CD4-positive, CD25-positive, alpha-beta regulatory T cell (primary cell): ENCODE results near the gene BIN1. TPM values are rescaled to one million over a fixed set of nuclear protein-coding genes. Genes with fewer than 3 reads are reported as not detected.
"Not testable (repeated sequence)": the region's sequence is repeated elsewhere in the genome, so short reads cannot be mapped to it uniquely, and the experiment has no call there.

Experiments
- ATAC-seq, 2 donors: fragments of 150-1000 bp; cut with Tn5 transposase; one replicate each; pipeline ENCODE4 v1.10.0; 2021; ENCODE audit warnings: low read depth in 2 of 2, moderate number of reproducible peaks in 2 of 2, moderate library complexity in 1 of 2
- DNase-seq, 3 donors: peaks; one replicate each; pipeline versions ENCODE4 v3.0.0 to v3.0.0-alpha.2; 2012 to 2022; ENCODE audit warnings: mixed read lengths in 1 of 3
- H3K27ac ChIP-seq: one replicate; pipeline ENCODE4 v1.7.0; 2013; ENCODE audit warnings: mild to moderate bottlenecking, low read length; ENCODE audit not compliant: insufficient read depth, poor library complexity, severe bottlenecking
- H3K27me3 ChIP-seq: one replicate; pipeline ENCODE4 v1.7.0; 2013; ENCODE audit warnings: low read length; ENCODE audit not compliant: control insufficient read depth, insufficient read depth
- H3K36me3 ChIP-seq: one replicate; pipeline ENCODE4 v1.7.0; 2013; ENCODE audit warnings: mild to moderate bottlenecking, low read length, moderate library complexity; ENCODE audit not compliant: control insufficient read depth, insufficient read depth
- H3K4me1 ChIP-seq: 2 replicates; pipeline ENCODE4 v1.7.0; 2013; ENCODE audit warnings: mild to moderate bottlenecking, low read length; ENCODE audit not compliant: insufficient read depth, control insufficient read depth, poor library complexity, severe bottlenecking
- H3K4me3 ChIP-seq: one replicate; pipeline ENCODE4 v1.7.0; 2013; ENCODE audit warnings: low read depth, mild to moderate bottlenecking, low read length, moderate library complexity
- H3K9me3 ChIP-seq, 2 experiments: 1 replicate in 1 of 2; 2 replicates in 1 of 2; pipeline ENCODE4 v1.7.0; 2013; ENCODE audit warnings: low read length in 2 of 2, mild to moderate bottlenecking in 1 of 2, moderate library complexity in 1 of 2; ENCODE audit not compliant: control insufficient read depth in 2 of 2
- H3K27ac Mint-ChIP-seq, 3 donors: one replicate each; pipeline ENCODE4 v1.8.0; 2020 to 2022; ENCODE audit warnings: mild to moderate bottlenecking in 3 of 3, mixed read lengths in 3 of 3, moderate library complexity in 2 of 3
- H3K27me3 Mint-ChIP-seq: one replicate; pipeline ENCODE4 v1.8.0; 2022; ENCODE audit warnings: mild to moderate bottlenecking, mixed read lengths
- H3K36me3 Mint-ChIP-seq: one replicate; pipeline ENCODE4 v1.8.0; 2020; ENCODE audit warnings: mixed read lengths
- H3K4me1 Mint-ChIP-seq, 4 donors: one replicate each; pipeline ENCODE4 v1.8.0; 2020 to 2022; ENCODE audit warnings: mixed read lengths in 4 of 4, mild to moderate bottlenecking in 1 of 4
- H3K4me3 Mint-ChIP-seq, 4 donors: one replicate each; pipeline ENCODE4 v1.8.0; 2020 to 2022; ENCODE audit warnings: mild to moderate bottlenecking in 4 of 4, mixed read lengths in 4 of 4, moderate library complexity in 3 of 4
- H3K9me3 Mint-ChIP-seq, 7 donors: one replicate each; pipeline ENCODE4 v1.8.0; 2020 to 2022; ENCODE audit warnings: mixed read lengths in 7 of 7, mild to moderate bottlenecking in 3 of 7, moderate library complexity in 2 of 7
- polyA plus RNA-seq, 4 donors: library from polyadenylated mRNA; unstranded; fragments of 300-500 nt; fragmentation: Illumina TruSeq; gene quantifications; one replicate each; pipeline ENCODE4 v1.2.3, GENCODE V29; 2021
- total RNA-seq: library from RNA; stranded (reverse); gene quantifications from one replicate; pipeline ENCODE4 v1.2.3, GENCODE V29; 2022

BIN1 gene
- total and polyA plus RNA-seq, 5 donors from 2014 or later: 131 to 228 (median 164) TPM

DNA sequence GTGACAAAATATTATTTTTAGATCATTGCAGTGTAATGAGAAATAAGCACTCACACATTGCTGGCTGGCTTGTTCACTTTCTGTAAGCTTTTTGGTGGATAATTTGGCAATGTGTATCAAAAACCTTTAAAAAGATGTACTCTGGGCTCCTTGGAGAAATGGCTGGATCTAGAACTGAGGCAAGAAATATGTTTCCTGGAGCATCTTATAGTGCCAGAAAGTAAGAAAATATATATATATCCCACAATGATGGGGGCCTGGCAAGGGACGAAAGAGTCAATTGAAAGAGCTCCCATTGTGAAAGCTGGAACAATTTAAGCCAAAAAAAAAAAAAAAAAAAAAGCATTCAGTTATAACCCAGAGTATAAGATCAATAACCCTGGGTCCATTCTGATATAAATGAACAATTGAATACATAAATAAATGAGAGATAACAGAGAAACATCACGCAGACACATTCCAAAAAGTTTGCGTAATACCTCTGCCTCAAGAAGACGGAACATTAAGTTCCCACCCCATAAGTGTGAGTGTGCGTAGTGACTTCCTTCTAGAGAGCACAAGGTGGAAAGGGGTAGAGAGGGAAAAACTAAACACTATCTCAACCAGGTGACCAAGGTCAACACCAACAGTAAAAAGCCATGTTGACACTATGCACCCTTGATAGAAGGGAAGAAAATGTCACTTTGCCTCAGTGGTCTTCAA, 77.5 kb downstream of the BIN1 start:
- Histone ChIP-seq H3K4me1 (peaks cover 11% of the 10 kb centered on the region), H3K27me3 (peaks cover 8% of the 10 kb centered on the region), H3K9me3 (no peaks in the 10 kb centered on the region), H3K4me3 (no peak overlapping the region), H3K27ac (no peak overlapping the region), H3K36me3 (no peaks in the 10 kb centered on the region)
- DNase-seq: no peak
- no peak overlapping the region for H3K4me3 Mint-ChIP-seq
- peaks cover 1 to 11% (median 10%) of the 10 kb centered on the region in 4 donors for H3K4me1 Mint-ChIP-seq
- peaks cover 31% of the 10 kb centered on the region for H3K27me3 Mint-ChIP-seq
- no peaks in the 10 kb centered on the region for H3K36me3 Mint-ChIP-seq
- peak overlapping the region in 1 of 3 donors; percentile 22 for H3K27ac Mint-ChIP-seq
- H3K9me3 Mint-ChIP-seq: peaks cover 0 to 3% (median 0%) of the 10 kb centered on the region in 7 donors
- ATAC-seq: no peak

DNA sequence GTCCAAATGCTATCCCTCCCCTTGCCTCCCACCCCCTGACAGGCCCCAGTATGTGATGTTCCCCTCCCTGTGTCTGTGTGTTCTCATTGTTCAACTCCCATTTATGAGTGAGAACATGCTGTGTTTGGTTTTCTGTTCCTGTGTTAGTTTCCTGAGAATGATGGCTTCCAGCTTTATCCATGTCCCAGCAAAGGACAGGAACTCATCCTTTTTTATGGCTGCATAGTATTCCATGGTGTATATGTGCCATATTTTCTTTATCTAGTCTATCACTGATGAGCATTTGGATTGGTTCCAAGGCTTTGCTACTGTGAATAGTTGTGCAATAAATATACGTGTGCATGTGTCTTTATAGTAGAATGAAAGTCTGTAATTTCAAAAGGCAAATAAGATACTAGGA, 78.2 kb downstream of the BIN1 start:
- not testable (repeated sequence) for H3K36me3 Mint-ChIP-seq, H3K27ac Mint-ChIP-seq, H3K4me3 ChIP-seq, H3K4me3 Mint-ChIP-seq, H3K36me3 ChIP-seq, H3K27ac ChIP-seq, H3K9me3 ChIP-seq, H3K9me3 Mint-ChIP-seq, DNase-seq, H3K27me3 ChIP-seq, ATAC-seq
- Mint-ChIP-seq H3K27me3 (peaks cover 38% of the 10 kb centered on the region), H3K4me1 (peaks cover 5 to 18% (median 11%) of the 10 kb centered on the region in 4 donors)
- peaks cover 11% of the 10 kb centered on the region for H3K4me1 ChIP-seq

DNA sequence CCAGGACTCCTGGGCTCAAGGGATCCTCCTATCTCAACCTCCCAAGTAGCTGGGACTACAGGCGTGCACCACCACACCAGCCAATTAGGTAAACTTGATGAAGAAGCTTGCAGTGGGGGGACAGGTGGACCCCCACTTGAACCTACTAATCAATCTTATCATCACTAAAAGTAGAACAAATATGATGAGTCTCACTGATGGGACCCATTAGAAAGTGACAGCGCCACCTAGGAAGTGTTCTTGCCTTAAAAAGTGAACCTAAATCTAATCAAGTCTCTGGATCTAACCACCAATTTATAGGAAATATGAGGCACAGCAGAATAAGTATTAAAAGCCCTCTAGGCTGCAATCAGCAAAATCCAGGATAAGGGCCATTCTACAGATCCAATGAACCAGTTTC, 79.2 kb downstream of the BIN1 start:
- Mint-ChIP-seq H3K27ac (no peak overlapping the region), H3K4me1 (peaks cover 5 to 18% (median 11%) of the 10 kb centered on the region in 4 donors), H3K9me3 (peaks cover 0 to 10% (median 3%) of the 10 kb centered on the region in 7 donors), H3K4me3 (no peak overlapping the region), H3K27me3 (peaks cover 46% of the 10 kb centered on the region), H3K36me3 (no peaks in the 10 kb centered on the region)
- Histone ChIP-seq H3K4me3 (no peak overlapping the region), H3K4me1 (peaks cover 11% of the 10 kb centered on the region), H3K27ac (no peak overlapping the region), H3K36me3 (no peaks in the 10 kb centered on the region), H3K27me3 (peaks cover 11% of the 10 kb centered on the region), H3K9me3 (no peaks in the 10 kb centered on the region)
- DNase-seq (no peak), ATAC-seq (no peak)

DNA sequence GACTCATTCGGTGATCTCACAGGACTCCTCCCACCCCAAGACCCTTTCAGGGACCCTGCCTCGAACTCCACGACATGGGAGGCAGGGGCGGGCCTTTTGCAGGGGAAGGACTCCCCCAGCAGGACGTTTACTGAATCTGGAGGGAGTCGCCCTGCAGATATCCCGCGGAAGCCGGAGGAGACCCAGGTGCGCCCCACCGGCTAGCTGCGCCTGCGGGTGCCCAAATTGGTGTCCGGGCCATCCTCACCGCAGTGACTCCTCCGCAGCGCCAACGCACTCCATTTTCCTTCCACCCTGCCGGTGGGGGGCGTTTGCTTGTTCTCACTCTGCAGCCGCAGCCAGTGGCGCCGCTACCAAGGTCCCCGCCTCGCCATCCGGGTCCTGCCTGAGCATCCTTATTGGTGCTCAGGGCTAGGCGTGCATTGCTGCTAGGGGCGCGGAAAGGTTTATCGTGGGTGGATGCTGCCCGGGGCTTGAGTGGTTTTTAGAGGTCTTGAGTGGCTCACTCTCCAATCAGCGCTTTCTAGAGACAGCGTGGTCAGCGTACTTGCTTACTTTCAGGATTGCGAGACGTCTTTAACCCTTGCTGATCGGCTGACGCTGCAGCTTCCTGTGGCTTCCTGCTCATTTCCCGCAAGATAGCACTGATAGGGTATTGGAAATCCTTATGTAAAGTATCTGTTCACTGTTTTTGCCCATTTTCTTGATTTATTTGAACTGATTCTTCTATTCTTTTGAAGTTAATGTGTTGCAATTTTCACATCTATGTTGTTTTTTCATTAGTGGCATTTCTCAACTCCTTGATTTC, 81.4 kb downstream of the BIN1 start:
- Mint-ChIP-seq H3K36me3 (no peaks in the 10 kb centered on the region), H3K27ac (no peak overlapping the region), H3K4me1 (peaks cover 5 to 18% (median 11%) of the 10 kb centered on the region in 4 donors), H3K4me3 (peak overlapping the region; percentile 58 to 88 (median 86)), H3K27me3 (peaks cover 46% of the 10 kb centered on the region), H3K9me3 (peaks cover 0 to 10% (median 3%) of the 10 kb centered on the region in 7 donors)
- Histone ChIP-seq H3K4me3 (peak overlapping the region; percentile 79), H3K9me3 (no peaks in the 10 kb centered on the region), H3K36me3 (no peaks in the 10 kb centered on the region), H3K27me3 (peaks cover 11% of the 10 kb centered on the region), H3K4me1 (peaks cover 11% of the 10 kb centered on the region), H3K27ac (no peak overlapping the region)
- ATAC-seq: peak; percentile 88 to 93
- peak; percentile 40 to 74 (median 61) for DNase-seq

DNA sequence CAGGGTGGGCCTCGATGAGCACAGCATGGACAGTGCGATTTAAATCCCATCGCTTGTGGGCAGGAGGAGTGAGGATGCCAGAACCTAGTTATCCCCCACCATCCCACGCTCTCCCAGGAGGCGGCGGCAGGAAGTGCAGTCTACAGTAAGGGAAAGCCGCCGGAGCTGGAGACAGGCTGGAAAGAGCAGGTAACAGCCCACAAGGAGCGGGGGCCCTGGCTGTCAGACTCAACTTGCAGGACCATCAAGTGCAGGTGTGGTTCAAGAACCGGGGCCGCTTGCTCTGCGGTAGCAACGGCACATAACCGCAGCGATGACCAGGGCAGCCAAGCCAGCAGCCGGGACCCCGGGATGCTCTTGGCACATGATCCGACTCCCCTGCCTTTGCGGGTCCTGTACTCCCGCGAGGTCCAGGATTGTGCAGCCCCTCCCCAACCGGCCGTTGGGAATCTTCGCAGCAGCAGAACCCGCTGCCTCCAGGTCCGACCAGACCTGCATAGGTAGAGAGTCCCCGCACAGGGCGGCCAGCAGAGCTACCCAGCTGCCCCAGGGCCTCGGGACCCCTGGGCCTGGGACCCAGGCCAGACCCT, 82.1 kb downstream of the BIN1 start:
- Mint-ChIP-seq H3K27me3 (peaks cover 50% of the 10 kb centered on the region), H3K27ac (no peak overlapping the region), H3K9me3 (peaks cover 0 to 10% (median 3%) of the 10 kb centered on the region in 7 donors), H3K4me3 (peak overlapping the region in 3 of 4 donors; percentile 48 to 88 (median 87)), H3K36me3 (no peaks in the 10 kb centered on the region), H3K4me1 (peaks cover 5 to 18% (median 11%) of the 10 kb centered on the region in 4 donors)
- H3K27me3 ChIP-seq: peaks cover 11% of the 10 kb centered on the region
- H3K9me3 ChIP-seq: no peaks in the 10 kb centered on the region
- no peak for ATAC-seq
- no peaks in the 10 kb centered on the region for H3K36me3 ChIP-seq
- no peak for DNase-seq
- peaks cover 11% of the 10 kb centered on the region for H3K4me1 ChIP-seq
- H3K4me3 ChIP-seq: no peak overlapping the region
- no peak overlapping the region for H3K27ac ChIP-seq

DNA sequence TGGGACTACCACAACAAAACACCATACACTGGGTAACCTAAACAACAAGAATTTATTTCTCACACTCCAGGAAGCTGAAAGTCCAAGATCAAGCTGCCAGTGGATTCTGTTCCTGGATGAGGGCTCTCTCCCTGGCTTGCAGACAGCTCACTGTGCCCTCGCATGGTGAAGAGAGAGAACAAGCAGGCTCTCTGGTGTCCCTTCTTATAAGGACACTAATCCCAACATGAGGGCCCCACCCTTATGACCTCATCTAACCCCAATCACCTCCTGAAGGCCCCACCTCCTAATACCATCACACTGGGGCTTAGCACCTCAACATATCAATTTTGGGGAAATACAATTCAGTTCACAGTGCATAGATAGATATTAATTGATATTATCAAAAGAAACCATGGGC, 83.5 kb downstream of the BIN1 start:
- peaks cover 5 to 18% (median 11%) of the 10 kb centered on the region in 4 donors for H3K4me1 Mint-ChIP-seq
- Histone ChIP-seq H3K27me3 (peaks cover 11% of the 10 kb centered on the region), H3K4me3 (no peak overlapping the region), H3K4me1 (peaks cover 11% of the 10 kb centered on the region), H3K27ac (no peak overlapping the region), H3K9me3 (no peaks in the 10 kb centered on the region), H3K36me3 (no peaks in the 10 kb centered on the region)
- no peak overlapping the region for H3K27ac Mint-ChIP-seq
- H3K9me3 Mint-ChIP-seq: peaks cover 0 to 10% (median 3%) of the 10 kb centered on the region in 7 donors
- no peaks in the 10 kb centered on the region for H3K36me3 Mint-ChIP-seq
- peaks cover 55% of the 10 kb centered on the region for H3K27me3 Mint-ChIP-seq
- DNase-seq: no peak
- H3K4me3 Mint-ChIP-seq: no peak overlapping the region
- no peak for ATAC-seq

DNA sequence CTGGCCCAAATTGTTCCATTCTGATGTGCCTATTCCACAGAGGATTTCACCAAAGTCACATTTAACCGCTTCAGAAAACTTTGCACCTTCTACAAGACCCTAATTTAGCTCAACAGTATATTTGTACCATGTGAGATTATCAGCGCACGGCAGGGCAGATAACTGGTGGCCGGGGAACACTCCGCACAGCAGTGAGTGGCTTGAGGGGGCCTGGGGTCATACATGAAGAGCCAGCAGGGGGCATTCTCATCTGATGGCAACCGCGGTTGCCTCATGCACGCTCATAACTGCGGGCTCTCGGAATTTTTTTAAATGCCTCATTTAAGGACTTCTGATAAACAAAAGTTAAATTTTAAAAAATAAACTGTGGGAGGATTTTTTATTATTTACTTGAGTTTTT, 84.1 kb downstream of the BIN1 start:
- H3K36me3 Mint-ChIP-seq: no peaks in the 10 kb centered on the region
- peaks cover 11% of the 10 kb centered on the region for H3K27me3 ChIP-seq
- no peak overlapping the region for H3K27ac Mint-ChIP-seq
- no peak overlapping the region for H3K27ac ChIP-seq
- H3K4me1 ChIP-seq: peaks cover 11% of the 10 kb centered on the region
- H3K9me3 Mint-ChIP-seq: peaks cover 0 to 10% (median 3%) of the 10 kb centered on the region in 7 donors
- no peaks in the 10 kb centered on the region for H3K36me3 ChIP-seq
- H3K4me1 Mint-ChIP-seq: peaks cover 5 to 18% (median 11%) of the 10 kb centered on the region in 4 donors
- DNase-seq (no peak), ATAC-seq (no peak)
- H3K4me3 Mint-ChIP-seq: peak overlapping the region in 1 of 4 donors; percentile 66
- H3K4me3 ChIP-seq: no peak overlapping the region
- peaks cover 50% of the 10 kb centered on the region for H3K27me3 Mint-ChIP-seq
- H3K9me3 ChIP-seq: no peaks in the 10 kb centered on the region
